ENCODE measurements around the gene CYP4F22. TPM values are rescaled to one million over a fixed set of nuclear protein-coding genes. Genes with fewer than 3 reads are reported as not detected.
A peak's percentile ranks its signal among the peaks of the same experiment; 100 is the strongest.

Gene CYP4F22
- total RNA-seq, 1 experiment from 2014 or later = not detected

DNA sequence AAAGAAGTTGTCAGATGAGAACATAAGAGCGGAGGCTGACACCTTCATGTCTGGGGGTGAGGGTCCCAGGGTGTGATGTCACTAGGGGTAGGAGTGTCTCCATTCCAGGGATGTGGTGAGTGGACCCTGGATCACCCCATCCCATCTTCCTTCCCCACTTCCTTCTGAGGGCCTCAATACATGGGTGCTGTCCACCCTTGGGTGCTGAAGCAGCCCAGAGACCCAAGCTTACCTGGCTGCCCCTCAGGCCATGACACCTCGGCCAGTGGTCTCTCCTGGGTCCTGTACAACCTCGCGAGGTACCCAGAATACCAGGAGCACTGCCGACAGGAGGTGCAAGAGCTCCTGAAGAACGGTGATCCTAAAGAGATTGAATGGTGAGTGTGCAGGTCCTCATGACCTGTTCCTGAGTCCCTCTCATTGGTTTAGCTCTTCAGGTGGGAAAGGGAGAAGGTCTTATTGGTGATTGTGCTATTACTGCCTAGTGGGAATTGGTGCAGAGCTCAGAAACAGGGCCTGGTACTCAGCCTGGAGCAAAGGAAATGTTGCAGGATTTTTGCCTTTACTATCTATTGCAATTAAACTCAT, 69.0 kb downstream of the CYP4F22 start:
- ChIA-PET POLR2A (no interaction called here), CTCF (interaction anchor here (0.6 to 1.6 kb wide), 2 partner anchors 22 to 233 kb away, joined by 3 to 4 read pairs; no protein-coding TSS in a partner anchor)
- BruUV-seq (replicated peaks) = no TSS peak
- Mint-ChIP-seq H3K36me3 (ENCODE audit: insufficient read depth, unreplicated experiment) (no peaks in the 10 kb centered on the region), H3K9me3 (ENCODE audit: unreplicated experiment) (peaks cover 5% of the 10 kb centered on the region), H3K27ac (ENCODE audit: low read depth, unreplicated experiment) (no peak overlapping the region), H3K4me3 (ENCODE audit: unreplicated experiment) (no peak overlapping the region), H3K4me1 (ENCODE audit: insufficient read depth, unreplicated experiment) (no peaks in the 10 kb centered on the region), H3K27me3 (ENCODE audit: insufficient read depth, unreplicated experiment) (peaks cover 14% of the 10 kb centered on the region)
- intact Hi-C loops (cut with micrococcal nuclease) = no loop called here
- DNase-seq (ENCODE audit: unreplicated experiment) = no peak
- TF ChIP-seq, protein P1, sequence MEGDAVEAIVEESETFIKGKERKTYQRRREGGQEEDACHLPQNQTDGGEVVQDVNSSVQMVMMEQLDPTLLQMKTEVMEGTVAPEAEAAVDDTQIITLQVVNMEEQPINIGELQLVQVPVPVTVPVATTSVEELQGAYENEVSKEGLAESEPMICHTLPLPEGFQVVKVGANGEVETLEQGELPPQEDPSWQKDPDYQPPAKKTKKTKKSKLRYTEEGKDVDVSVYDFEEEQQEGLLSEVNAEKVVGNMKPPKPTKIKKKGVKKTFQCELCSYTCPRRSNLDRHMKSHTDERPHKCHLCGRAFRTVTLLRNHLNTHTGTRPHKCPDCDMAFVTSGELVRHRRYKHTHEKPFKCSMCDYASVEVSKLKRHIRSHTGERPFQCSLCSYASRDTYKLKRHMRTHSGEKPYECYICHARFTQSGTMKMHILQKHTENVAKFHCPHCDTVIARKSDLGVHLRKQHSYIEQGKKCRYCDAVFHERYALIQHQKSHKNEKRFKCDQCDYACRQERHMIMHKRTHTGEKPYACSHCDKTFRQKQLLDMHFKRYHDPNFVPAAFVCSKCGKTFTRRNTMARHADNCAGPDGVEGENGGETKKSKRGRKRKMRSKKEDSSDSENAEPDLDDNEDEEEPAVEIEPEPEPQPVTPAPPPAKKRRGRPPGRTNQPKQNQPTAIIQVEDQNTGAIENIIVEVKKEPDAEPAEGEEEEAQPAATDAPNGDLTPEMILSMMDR (IDR thresholded peaks at IDR 0.05; ENCODE audit: unreplicated experiment) = no peak

DNA sequence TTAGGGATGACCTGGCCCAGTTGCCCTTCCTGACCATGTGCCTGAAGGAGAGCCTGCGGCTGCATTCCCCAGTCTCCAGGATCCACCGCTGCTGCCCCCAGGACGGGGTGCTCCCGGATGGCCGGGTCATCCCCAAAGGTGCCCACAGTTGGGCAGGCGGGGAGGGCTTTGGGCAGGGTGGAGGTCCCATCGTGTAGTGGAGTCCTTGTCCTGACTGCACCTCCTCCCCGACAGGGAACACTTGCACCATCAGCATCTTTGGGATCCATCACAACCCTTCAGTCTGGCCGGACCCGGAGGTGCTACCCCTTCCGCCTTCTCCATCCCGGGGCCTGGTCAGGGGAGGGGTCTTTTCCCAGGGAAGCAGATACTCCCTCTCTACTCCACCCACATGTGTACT, 75.0 kb downstream of the CYP4F22 start:
- H3K27ac Mint-ChIP-seq (ENCODE audit: low read depth, unreplicated experiment) = no peak overlapping the region
- BruUV-seq (replicated peaks) = no TSS peak
- peaks cover 6% of the 10 kb centered on the region for H3K4me1 Mint-ChIP-seq (ENCODE audit: insufficient read depth, unreplicated experiment)
- H3K4me3 Mint-ChIP-seq (ENCODE audit: unreplicated experiment) = no peak overlapping the region
- intact Hi-C loops (cut with micrococcal nuclease) = no loop called here
- H3K27me3 Mint-ChIP-seq (ENCODE audit: insufficient read depth, unreplicated experiment) = peaks cover 14% of the 10 kb centered on the region
- ChIA-PET CTCF (no interaction called here), POLR2A (no interaction called here)
- TF ChIP-seq, protein P1 (IDR thresholded peaks at IDR 0.05; ENCODE audit: unreplicated experiment) = no peak
- no peaks in the 10 kb centered on the region for H3K9me3 Mint-ChIP-seq (ENCODE audit: unreplicated experiment)
- no peak for DNase-seq (ENCODE audit: unreplicated experiment)
- no peaks in the 10 kb centered on the region for H3K36me3 Mint-ChIP-seq (ENCODE audit: insufficient read depth, unreplicated experiment)

DNA sequence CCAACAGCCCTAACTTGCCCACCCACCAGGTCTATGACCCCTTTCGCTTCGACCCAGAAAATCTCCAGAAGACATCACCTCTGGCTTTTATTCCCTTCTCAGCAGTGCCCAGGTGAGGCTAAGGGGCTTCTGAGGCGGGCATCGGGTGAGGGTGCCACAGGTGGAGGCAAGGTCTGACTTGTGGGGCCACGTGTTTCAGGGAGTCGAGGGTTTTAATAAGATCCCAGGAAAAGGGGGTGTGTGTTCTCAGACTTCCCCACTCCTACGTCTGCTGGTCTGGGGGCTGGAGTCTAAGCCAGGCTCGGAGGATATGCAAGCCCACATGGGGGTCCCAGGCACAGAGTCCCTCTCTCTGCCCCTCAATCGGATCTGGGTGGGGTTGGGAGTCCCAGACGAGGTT, 75.8 kb downstream of the CYP4F22 start:
- CTCF ChIA-PET = interaction anchor here (0.7 kb wide), 1 partner anchor 210 kb away, joined by 4 read pairs; no protein-coding TSS in a partner anchor
- TF ChIP-seq, protein P1 (IDR thresholded peaks at IDR 0.05; ENCODE audit: unreplicated experiment) = no peak
- H3K4me3 Mint-ChIP-seq (ENCODE audit: unreplicated experiment) = no peak overlapping the region
- no peaks in the 10 kb centered on the region for H3K36me3 Mint-ChIP-seq (ENCODE audit: insufficient read depth, unreplicated experiment)
- no peaks in the 10 kb centered on the region for H3K9me3 Mint-ChIP-seq (ENCODE audit: unreplicated experiment)
- intact Hi-C loops (cut with micrococcal nuclease) = no loop called here
- no peak overlapping the region for H3K27ac Mint-ChIP-seq (ENCODE audit: low read depth, unreplicated experiment)
- H3K4me1 Mint-ChIP-seq (ENCODE audit: insufficient read depth, unreplicated experiment) = peaks cover 6% of the 10 kb centered on the region
- BruUV-seq (replicated peaks) = no TSS peak
- POLR2A ChIA-PET = no interaction called here
- peaks cover 14% of the 10 kb centered on the region for H3K27me3 Mint-ChIP-seq (ENCODE audit: insufficient read depth, unreplicated experiment)
- DNase-seq (ENCODE audit: unreplicated experiment) = no peak

DNA sequence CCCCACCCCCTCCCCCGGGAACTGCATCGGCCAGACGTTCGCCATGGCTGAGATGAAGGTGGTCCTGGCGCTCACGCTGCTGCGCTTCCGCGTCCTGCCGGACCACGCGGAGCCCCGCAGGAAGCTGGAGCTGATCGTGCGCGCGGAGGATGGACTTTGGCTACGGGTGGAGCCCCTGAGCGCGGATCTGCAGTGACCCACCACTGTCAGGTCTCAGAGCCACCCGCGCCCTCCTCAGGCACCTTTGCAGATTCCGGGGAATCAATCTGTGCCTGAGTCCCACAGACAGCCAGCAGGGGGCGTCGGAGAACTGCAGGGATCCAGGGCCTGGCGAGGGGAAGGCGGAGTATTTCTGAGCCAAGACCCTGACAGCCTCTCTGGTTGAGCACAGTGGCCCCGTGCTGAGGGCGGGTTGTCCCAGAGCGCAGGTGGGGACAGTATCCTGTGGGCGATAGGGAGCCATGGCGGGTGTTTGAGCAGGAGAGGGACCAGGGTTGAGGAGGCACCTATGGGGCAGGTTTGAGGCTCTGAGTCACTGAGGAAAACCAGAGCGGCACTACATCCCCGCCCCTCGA, 76.3 kb downstream of the CYP4F22 start:
- Mint-ChIP-seq H3K9me3 (ENCODE audit: unreplicated experiment) (no peaks in the 10 kb centered on the region), H3K36me3 (ENCODE audit: insufficient read depth, unreplicated experiment) (no peaks in the 10 kb centered on the region), H3K4me3 (ENCODE audit: unreplicated experiment) (no peak overlapping the region), H3K27ac (ENCODE audit: low read depth, unreplicated experiment) (no peak overlapping the region), H3K27me3 (ENCODE audit: insufficient read depth, unreplicated experiment) (peaks cover 14% of the 10 kb centered on the region), H3K4me1 (ENCODE audit: insufficient read depth, unreplicated experiment) (peaks cover 6% of the 10 kb centered on the region)
- BruUV-seq (replicated peaks) = no TSS peak
- TF ChIP-seq, protein P1 (IDR thresholded peaks at IDR 0.05; ENCODE audit: unreplicated experiment) = peak; percentile 95
- ChIA-PET POLR2A (no interaction called here), CTCF (interaction anchor here (0.6 to 0.7 kb wide), 2 partner anchors 50 to 209 kb away, joined by 4 read pairs; no protein-coding TSS in a partner anchor)
- peak; percentile 67 for DNase-seq (ENCODE audit: unreplicated experiment)
- intact Hi-C loops (cut with micrococcal nuclease) = no loop called here

All from MCF 10A (cell line).